LNCaP clone FGC (cell line): ENCODE measurements around the gene ERC1.

ENCODE experiments used
- DNase-seq: peaks from one replicate; pipeline ENCODE4 v3.0.0-alpha.2; 2011; ENCODE audit warnings: low read depth
- H3K4me3 ChIP-seq: 2 replicates; pipeline ENCODE4 v1.5.1; 2011; ENCODE audit warnings: mild to moderate bottlenecking, low read depth, low read length, control low read depth
- CTCF ChIP-seq: IDR thresholded peaks from 2 replicates; pipeline ENCODE4 v1.5.1; 2012; ENCODE audit warnings: mild to moderate bottlenecking; ENCODE audit not compliant: control insufficient read depth, insufficient read depth; ENCODE audit errors: extremely low read depth

Gene ERC1

GRCh38 chr12:1283316-1283715, 292.3 kb downstream of the ERC1 start:
- no peak for DNase-seq
- no peak overlapping the region for H3K4me3 ChIP-seq

GRCh38 chr12:1284611-1285010, 293.6 kb downstream of the ERC1 start:
- no peak for DNase-seq
- H3K4me3 ChIP-seq, result no peak overlapping the region
- no peak for TF ChIP-seq CTCF

More at GRCh38 chr12:1283316-1283715, 292.3 kb downstream of the ERC1 start:
- TF ChIP-seq CTCF, result no peak

- no peak for DNase-seq
- no peak for TF ChIP-seq CTCF
- H3K4me3 ChIP-seq, result no peak overlapping the region
Observed at GRCh38 chr12:1287446-1287975, 296.5 kb downstream of the ERC1 start.

- no peak for TF ChIP-seq CTCF
- H3K4me3 ChIP-seq, result no peak overlapping the region
- DNase-seq, result no peak
Observed at GRCh38 chr12:1288333-1288732, 297.3 kb downstream of the ERC1 start.

GRCh38 chr12:1289371-1290155, 298.5 kb downstream of the ERC1 start:
- no peak for DNase-seq
- TF ChIP-seq CTCF, result no peak
- H3K4me3 ChIP-seq, result no peak overlapping the region

GRCh38 chr12:1290716-1291115, 299.7 kb downstream of the ERC1 start:
- no peak overlapping the region for H3K4me3 ChIP-seq
- TF ChIP-seq CTCF, result no peak
- DNase-seq, result no peak
